Upper lobe of left lung (tissue), 6 donors: ENCODE measurements around the gene ANKRD13B. TPM values are rescaled to one million over a fixed set of nuclear protein-coding genes. Genes with fewer than 3 reads are reported as not detected.

Experiments used
- ATAC-seq, 2 donors: fragments of 200-7000 bp; cut with Tn5 transposase; one replicate each; pipeline ENCODE4 v1.9.1; 2022; ENCODE audit warnings: mild to moderate bottlenecking in 2 of 2, moderate library complexity in 2 of 2; ENCODE audit not compliant: low FRiP score in 2 of 2
- DNase-seq, 2 donors: peaks; one replicate each; pipeline ENCODE4 v3.0.0-alpha.2; 2019 to 2020
- H3K27ac ChIP-seq, 4 donors: fragments of 200-600 bp; sonication (generic); one replicate each; pipeline ENCODE4 v1.5.1; 2016 to 2019
- H3K27me3 ChIP-seq, 4 donors: fragments of 200-600 bp; sonication (generic); one replicate each; pipeline ENCODE4 v1.5.1; 2017 to 2019
- H3K36me3 ChIP-seq, 4 donors: fragments of 200-600 bp; sonication (generic); one replicate each; pipeline ENCODE4 v1.5.1; 2016 to 2019
- H3K4me1 ChIP-seq, 4 donors: fragments of 200-600 bp; sonication (generic); one replicate each; pipeline ENCODE4 v1.5.1; 2018 to 2019
- H3K4me3 ChIP-seq, 4 donors: fragments of 200-600 bp; sonication (generic); one replicate each; pipeline ENCODE4 v1.5.1; 2017 to 2019; ENCODE audit warnings: mild to moderate bottlenecking in 2 of 4, moderate library complexity in 1 of 4
- H3K9me3 ChIP-seq, 4 donors: fragments of 200-600 bp; sonication (generic); one replicate each; pipeline ENCODE4 v1.5.1; 2018 to 2019
- EP300 ChIP-seq, 4 donors: sonication (generic); formaldehyde crosslinking; IDR thresholded peaks; one replicate each; pipeline ENCODE4 v1.5.1; 2017; ENCODE audit warnings: antibody characterized with exemption in 4 of 4, control low read depth in 2 of 4
- POLR2A ChIP-seq, 4 donors: fragments of 450-650 bp; IDR thresholded peaks; one replicate each; pipeline ENCODE4 v1.5.1; 2016 to 2017; ENCODE audit warnings: antibody characterized with exemption in 4 of 4, mild to moderate bottlenecking in 2 of 4
- POLR2AphosphoS5 ChIP-seq, 2 donors: sonication (generic); formaldehyde crosslinking; IDR thresholded peaks; one replicate each; pipeline ENCODE4 v1.5.1; 2017; ENCODE audit warnings: antibody characterized with exemption in 2 of 2
- WGBS, 2 donors: methylation state at CpG; one replicate each; pipeline ENCODE4 v1.1.5; 2017 to 2018; 5-methylcytosine and 5-hydroxymethylcytosine counted together
- total RNA-seq, 6 donors: library from RNA; depleted of rRNA in 4 of 6; stranded (reverse); fragments of >200 nt in 4 of 6; gene quantifications; one replicate each; pipeline versions ENCODE4 v1.1.0 to v1.2.1, GENCODE V29; 2016 to 2021
- TF ChIP-seq, protein P1 (sequence below), 6 experiments: fragments of 450-650 bp in 4 of 6; fragments of 200-600 bp in 2 of 6; sonication (generic) in 2 of 6; IDR thresholded peaks; one replicate each; pipeline ENCODE4 v1.5.1; 2016 to 2019; ENCODE audit warnings: antibody characterized with exemption in 6 of 6
- donor health status: DM: no; HTN: no; CAD: no; lungs with moderate emphysema.
- donor health status: DM: no; HTN: yes; CAD: no; lungs with severe emphysema.

Gene ANKRD13B
- total RNA-seq, 6 donors from 2014 or later = 1.5 to 24.1 (median 3.9) TPM

DNA sequence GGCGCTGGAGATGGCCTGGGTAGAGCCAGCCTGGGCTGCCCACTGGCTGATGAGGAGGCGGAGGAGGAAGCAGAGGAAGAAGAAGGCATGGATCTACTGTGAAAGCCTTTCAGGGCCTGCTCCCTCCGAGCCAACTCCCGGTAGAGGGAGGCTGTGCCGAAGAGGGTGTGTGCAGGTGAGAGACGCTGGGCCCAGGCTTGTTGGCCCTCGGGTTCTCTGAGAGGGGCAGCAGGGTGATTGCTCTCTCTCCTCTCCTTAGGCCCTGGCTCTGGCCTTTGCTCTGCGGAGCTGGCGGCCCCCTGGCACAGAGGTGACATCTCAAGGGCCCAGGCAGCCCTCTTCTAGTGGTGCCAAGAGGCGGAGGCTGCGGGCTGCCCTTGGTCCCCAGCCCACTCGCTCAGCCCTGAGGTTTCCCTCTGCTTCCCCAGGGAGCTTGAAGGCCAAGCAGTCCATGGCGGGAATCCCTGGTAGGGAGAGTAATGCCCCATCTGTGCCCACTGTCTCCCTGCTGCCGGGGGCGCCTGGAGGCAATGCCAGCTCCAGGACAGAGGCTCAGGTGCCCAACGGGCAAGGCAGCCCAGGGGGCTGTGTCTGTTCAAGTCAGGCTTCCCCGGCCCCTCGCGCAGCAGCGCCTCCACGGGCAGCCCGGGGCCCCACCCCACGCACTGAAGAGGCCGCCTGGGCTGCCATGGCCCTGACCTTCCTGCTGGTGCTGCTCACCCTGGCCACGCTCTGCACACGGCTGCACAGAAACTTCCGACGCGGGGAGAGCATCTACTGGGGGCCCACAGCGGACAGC is 20.9 kb upstream of the ANKRD13B start:
- Histone ChIP-seq H3K36me3 (peaks cover 11 to 46% (median 32%) of the 10 kb centered on the region in 4 donors), H3K4me1 (peaks cover 12 to 45% (median 22%) of the 10 kb centered on the region in 4 donors), H3K4me3 (peak overlapping the region in 3 of 4 donors; percentile 27 to 43 (median 37)), H3K27me3 (no peaks in the 10 kb centered on the region), H3K9me3 (no peaks in the 10 kb centered on the region), H3K27ac (peak overlapping the region in 1 of 4 donors; percentile 32)
- 93 to 96% methylated on average over 5 to 17 of the region's 30 CpGs for WGBS, 2 donors
- TF ChIP-seq POLR2AphosphoS5 (IDR thresholded peaks at IDR 0.05) (no peak), POLR2A (IDR thresholded peaks at IDR 0.05) (no peak), EP300 (IDR thresholded peaks at IDR 0.05) (no peak)
- TF ChIP-seq, protein P1, sequence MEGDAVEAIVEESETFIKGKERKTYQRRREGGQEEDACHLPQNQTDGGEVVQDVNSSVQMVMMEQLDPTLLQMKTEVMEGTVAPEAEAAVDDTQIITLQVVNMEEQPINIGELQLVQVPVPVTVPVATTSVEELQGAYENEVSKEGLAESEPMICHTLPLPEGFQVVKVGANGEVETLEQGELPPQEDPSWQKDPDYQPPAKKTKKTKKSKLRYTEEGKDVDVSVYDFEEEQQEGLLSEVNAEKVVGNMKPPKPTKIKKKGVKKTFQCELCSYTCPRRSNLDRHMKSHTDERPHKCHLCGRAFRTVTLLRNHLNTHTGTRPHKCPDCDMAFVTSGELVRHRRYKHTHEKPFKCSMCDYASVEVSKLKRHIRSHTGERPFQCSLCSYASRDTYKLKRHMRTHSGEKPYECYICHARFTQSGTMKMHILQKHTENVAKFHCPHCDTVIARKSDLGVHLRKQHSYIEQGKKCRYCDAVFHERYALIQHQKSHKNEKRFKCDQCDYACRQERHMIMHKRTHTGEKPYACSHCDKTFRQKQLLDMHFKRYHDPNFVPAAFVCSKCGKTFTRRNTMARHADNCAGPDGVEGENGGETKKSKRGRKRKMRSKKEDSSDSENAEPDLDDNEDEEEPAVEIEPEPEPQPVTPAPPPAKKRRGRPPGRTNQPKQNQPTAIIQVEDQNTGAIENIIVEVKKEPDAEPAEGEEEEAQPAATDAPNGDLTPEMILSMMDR (IDR thresholded peaks at IDR 0.05) = no peak
- ATAC-seq = peak in 1 of 2 donors; percentile 17
- DNase-seq = peak in 1 of 2 donors; percentile 20

DNA sequence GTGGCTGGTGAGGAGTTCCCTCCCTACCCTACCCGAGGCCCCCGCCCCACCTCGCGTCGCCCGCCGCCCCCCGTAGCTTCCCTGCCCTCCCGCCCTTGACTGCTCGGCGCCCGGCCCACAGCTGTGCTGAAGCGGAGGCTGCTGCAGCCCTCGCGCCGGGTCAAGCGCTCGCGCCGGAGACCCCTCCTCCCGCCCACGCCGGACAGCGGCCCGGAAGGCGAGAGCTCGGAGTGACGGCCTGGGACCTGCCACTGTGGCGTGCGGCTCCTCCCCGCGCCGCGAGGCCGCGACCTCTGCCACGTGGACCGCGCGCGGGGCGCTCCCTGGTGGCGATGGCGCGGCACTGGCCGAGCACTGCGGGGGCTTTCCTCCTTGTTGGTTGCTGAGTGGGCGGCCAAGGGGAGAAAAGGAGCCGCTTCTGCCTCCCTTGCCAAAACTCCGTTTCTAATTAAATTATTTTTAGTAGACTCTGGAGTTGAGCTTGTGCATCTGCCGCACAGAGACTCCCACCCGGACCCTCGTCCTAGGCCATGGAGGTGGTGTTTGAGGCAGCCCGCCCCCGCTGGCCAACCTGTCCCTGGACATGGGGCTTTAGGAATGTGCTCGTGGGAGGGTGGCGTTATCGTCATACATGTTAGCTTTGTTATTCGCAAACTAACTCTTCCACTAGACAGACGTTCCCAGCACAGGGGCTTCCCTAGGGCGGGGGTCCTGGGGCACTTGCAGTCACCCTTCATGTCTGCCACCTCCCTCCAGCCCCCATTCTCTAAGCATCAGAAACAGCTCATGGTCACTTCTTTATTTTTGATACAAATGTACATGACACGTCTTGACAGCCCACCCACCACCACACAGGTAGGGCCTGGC is 20.0 kb upstream of the ANKRD13B start:
- no peak for TF ChIP-seq POLR2A (IDR thresholded peaks at IDR 0.05)
- TF ChIP-seq EP300 (IDR thresholded peaks at IDR 0.05) = no peak
- TF ChIP-seq POLR2AphosphoS5 (IDR thresholded peaks at IDR 0.05) = peak; percentile 48 to 56
- TF ChIP-seq, protein P1 (IDR thresholded peaks at IDR 0.05) = peak; percentile 63 to 85 (median 80)
- WGBS, 2 donors = 57 to 58% methylated on average over 11 to 23 of the region's 62 CpGs
- peak overlapping the region in 1 of 4 donors; percentile 32 for H3K27ac ChIP-seq
- peaks cover 11 to 55% (median 40%) of the 10 kb centered on the region in 4 donors for H3K36me3 ChIP-seq
- H3K4me3 ChIP-seq = peak overlapping the region in 3 of 4 donors; percentile 27 to 43 (median 37)
- H3K9me3 ChIP-seq = no peaks in the 10 kb centered on the region
- peak; percentile 34 to 94 for DNase-seq
- H3K4me1 ChIP-seq = peaks cover 12 to 37% (median 22%) of the 10 kb centered on the region in 4 donors
- no peaks in the 10 kb centered on the region for H3K27me3 ChIP-seq
- ATAC-seq = peak in 1 of 2 donors; percentile 75

DNA sequence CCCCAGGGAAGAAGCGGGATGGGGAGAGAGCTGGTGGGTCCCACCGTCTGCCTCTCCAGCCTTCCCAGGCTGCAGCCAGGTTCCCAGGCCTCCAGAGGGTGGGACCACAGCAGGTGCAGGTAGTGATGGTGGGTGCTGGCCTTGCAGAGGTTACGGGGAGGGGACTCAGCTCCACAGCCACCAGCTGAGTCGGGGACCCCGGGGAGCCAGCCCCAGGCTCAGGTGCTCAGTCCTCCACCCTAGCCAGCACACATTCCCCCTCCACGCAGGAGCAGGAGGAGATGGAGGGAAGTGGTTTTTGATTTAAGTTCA is 19.4 kb upstream of the ANKRD13B start:
- H3K4me3 ChIP-seq = no peak overlapping the region
- WGBS, 2 donors = 88 to 92% methylated on average over 6 of the region's 6 CpGs
- peaks cover 12 to 33% (median 22%) of the 10 kb centered on the region in 4 donors for H3K4me1 ChIP-seq
- no peak overlapping the region for H3K27ac ChIP-seq
- H3K27me3 ChIP-seq = no peaks in the 10 kb centered on the region
- DNase-seq (peak in 1 of 2 donors; percentile 7), ATAC-seq (no peak)
- peaks cover 11 to 60% (median 44%) of the 10 kb centered on the region in 4 donors for H3K36me3 ChIP-seq
- H3K9me3 ChIP-seq = no peaks in the 10 kb centered on the region
- no peak for TF ChIP-seq EP300 (IDR thresholded peaks at IDR 0.05)
- TF ChIP-seq, protein P1 (IDR thresholded peaks at IDR 0.05) = no peak
- no peak for TF ChIP-seq POLR2AphosphoS5 (IDR thresholded peaks at IDR 0.05)

DNA sequence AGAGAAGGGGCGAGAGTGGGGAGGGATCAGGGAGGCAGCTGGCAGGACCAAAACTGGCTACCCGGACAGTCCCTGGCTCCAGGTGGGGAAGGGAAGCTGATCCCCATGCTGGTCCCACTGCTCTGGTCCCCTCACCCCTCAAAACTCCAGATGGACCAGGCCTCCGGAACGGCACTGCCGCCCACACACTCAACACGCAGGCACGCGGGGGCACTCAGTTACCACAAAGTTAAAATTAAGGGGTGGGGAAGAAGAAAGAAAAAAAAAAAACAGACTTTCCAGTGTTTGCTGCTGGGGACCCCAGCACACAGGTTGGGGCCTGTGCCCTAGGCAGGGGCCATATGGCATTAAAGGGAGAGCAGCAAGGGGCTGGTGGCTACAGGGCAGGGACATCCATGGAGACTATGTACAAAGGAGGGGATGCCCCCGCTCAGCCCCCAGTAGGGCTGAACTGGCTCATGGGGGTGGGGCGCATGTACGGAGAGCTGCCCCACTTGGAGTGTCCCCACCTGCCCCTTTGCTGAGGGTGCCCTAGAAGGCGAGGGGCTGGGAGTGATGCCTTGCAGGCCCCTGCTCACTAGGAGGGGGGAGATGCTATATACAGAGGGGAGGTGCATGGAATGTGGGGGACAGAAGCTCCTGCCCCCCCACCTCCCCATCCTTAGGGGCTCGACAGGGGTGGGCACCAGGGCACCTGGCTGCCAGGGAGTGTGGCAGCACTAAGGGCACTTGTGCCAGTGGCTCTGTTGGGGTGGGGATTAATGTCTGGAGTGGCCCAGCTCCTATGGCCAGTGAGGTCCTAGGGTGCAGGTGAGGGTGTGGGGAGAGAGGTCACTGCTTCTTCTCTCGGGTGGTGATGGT is 18.8 kb upstream of the ANKRD13B start:
- WGBS, 2 donors = 92 to 95% methylated on average over 13 to 14 of the region's 14 CpGs
- H3K4me3 ChIP-seq = no peak overlapping the region

More for the DNA sequence above, 18.8 kb upstream of the ANKRD13B start:
- H3K36me3 ChIP-seq = peaks cover 11 to 61% (median 47%) of the 10 kb centered on the region in 4 donors
- H3K4me1 ChIP-seq = peaks cover 9 to 28% (median 18%) of the 10 kb centered on the region in 4 donors
- ATAC-seq = no peak
- no peak overlapping the region for H3K27ac ChIP-seq
- TF ChIP-seq, protein P1 (IDR thresholded peaks at IDR 0.05) = no peak
- no peak for TF ChIP-seq EP300 (IDR thresholded peaks at IDR 0.05)
- no peak for TF ChIP-seq POLR2A (IDR thresholded peaks at IDR 0.05)
- TF ChIP-seq POLR2AphosphoS5 (IDR thresholded peaks at IDR 0.05) = no peak
- no peaks in the 10 kb centered on the region for H3K27me3 ChIP-seq
- DNase-seq = no peak
- no peaks in the 10 kb centered on the region for H3K9me3 ChIP-seq
